ENCODE measurements around the gene ULK1.

ULK1 gene

DNA sequence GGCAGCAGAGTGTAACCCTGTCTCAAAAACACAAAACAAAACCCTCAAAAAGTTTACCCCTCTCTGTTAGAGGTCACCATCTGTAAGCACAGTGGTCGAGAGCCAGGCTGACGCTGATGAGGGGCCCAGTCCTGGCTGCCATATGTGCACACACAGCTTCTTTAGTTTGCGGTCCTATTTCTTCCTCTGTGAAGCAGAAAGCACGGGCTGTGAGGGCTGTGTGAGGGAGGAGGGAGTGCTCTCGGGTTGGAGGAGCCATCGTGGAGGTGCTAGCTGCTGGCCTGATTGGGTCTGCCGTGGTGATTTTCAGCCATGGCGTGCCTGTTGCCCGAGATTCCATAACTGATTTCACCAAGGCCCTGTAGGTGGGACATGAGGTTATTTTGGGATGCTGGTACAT, 3.5 kb downstream of the ULK1 start:
- no peaks in the 10 kb centered on the region for H4K20me1 ChIP-seq (ENCODE audit: insufficient read depth, low read length)
- H3K9ac ChIP-seq (ENCODE audit: low read length) = no peak overlapping the region
- H3K36me3 ChIP-seq (ENCODE audit: insufficient read depth, low read length) = no peaks in the 10 kb centered on the region; the same call in 1 of the 2 replicates
- no peaks in the 10 kb centered on the region for H3K27me3 ChIP-seq (ENCODE audit: insufficient read depth, low read length)
- H3K4me1 ChIP-seq (ENCODE audit: insufficient read depth, low read length, severe bottlenecking) = peaks cover 16% of the 10 kb centered on the region
- no peaks in the 10 kb centered on the region for H3K9me2 ChIP-seq (ENCODE audit: low read depth, low read length)
- no peak for TF ChIP-seq EZH2 (IDR thresholded peaks at IDR 0.05; ENCODE audit: borderline replicate concordance, low read length)
- TF ChIP-seq, protein P1, sequence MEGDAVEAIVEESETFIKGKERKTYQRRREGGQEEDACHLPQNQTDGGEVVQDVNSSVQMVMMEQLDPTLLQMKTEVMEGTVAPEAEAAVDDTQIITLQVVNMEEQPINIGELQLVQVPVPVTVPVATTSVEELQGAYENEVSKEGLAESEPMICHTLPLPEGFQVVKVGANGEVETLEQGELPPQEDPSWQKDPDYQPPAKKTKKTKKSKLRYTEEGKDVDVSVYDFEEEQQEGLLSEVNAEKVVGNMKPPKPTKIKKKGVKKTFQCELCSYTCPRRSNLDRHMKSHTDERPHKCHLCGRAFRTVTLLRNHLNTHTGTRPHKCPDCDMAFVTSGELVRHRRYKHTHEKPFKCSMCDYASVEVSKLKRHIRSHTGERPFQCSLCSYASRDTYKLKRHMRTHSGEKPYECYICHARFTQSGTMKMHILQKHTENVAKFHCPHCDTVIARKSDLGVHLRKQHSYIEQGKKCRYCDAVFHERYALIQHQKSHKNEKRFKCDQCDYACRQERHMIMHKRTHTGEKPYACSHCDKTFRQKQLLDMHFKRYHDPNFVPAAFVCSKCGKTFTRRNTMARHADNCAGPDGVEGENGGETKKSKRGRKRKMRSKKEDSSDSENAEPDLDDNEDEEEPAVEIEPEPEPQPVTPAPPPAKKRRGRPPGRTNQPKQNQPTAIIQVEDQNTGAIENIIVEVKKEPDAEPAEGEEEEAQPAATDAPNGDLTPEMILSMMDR (IDR thresholded peaks at IDR 0.05; ENCODE audit: low read length) = no peak
- no peaks in the 10 kb centered on the region for H3F3A ChIP-seq (ENCODE audit: insufficient read depth, low read length)
- no peak overlapping the region for H2AFZ ChIP-seq (ENCODE audit: low read length)
- H3K27ac ChIP-seq (ENCODE audit: low read depth, low read length, poor library complexity, severe bottlenecking) = no peak overlapping the region
- H3K79me2 ChIP-seq (ENCODE audit: insufficient read depth, low read length) = no peaks in the 10 kb centered on the region
- no peaks in the 10 kb centered on the region for H3K9me3 ChIP-seq (ENCODE audit: low read length)
- no peak overlapping the region for H3K4me2 ChIP-seq (ENCODE audit: low read length)
- H3K4me3 ChIP-seq (ENCODE audit: low read depth, low read length, poor library complexity, severe bottlenecking) = no peak overlapping the region

DNA sequence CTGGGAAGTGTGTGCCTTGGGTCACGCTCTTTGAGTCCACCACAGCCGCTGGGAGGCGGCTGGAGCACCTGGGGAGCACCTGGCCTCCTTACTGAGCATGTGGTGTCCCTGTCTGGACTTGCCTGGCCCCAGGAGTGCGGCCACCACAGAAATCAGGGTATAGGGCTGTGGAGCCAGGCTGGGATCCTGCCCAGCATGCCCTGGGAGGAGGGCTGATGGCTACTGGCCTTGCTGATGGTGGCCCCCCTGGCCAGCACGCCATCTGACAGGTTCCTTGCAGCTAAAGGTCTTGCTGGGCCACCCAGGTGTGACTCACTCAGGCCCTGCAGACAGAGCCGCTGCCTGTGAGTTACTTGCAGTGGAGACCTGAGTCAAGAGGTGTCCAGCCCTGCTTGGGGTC, 6.0 kb downstream of the ULK1 start:
- H3K36me3 ChIP-seq (ENCODE audit: insufficient read depth, low read length) = no peaks in the 10 kb centered on the region; the same call in 1 of the 2 replicates
- TF ChIP-seq, protein P1 (IDR thresholded peaks at IDR 0.05; ENCODE audit: low read length) = no peak
- TF ChIP-seq EZH2 (IDR thresholded peaks at IDR 0.05; ENCODE audit: borderline replicate concordance, low read length) = no peak
- H3K27ac ChIP-seq (ENCODE audit: low read depth, low read length, poor library complexity, severe bottlenecking) = no peak overlapping the region
- no peak overlapping the region for H3K4me3 ChIP-seq (ENCODE audit: low read depth, low read length, poor library complexity, severe bottlenecking)
- H3F3A ChIP-seq (ENCODE audit: insufficient read depth, low read length) = no peaks in the 10 kb centered on the region
- H3K9me2 ChIP-seq (ENCODE audit: low read depth, low read length) = no peaks in the 10 kb centered on the region
- H3K79me2 ChIP-seq (ENCODE audit: insufficient read depth, low read length) = no peaks in the 10 kb centered on the region
- H3K9me3 ChIP-seq (ENCODE audit: low read length) = no peaks in the 10 kb centered on the region
- H3K27me3 ChIP-seq (ENCODE audit: insufficient read depth, low read length) = no peaks in the 10 kb centered on the region
- no peak overlapping the region for H2AFZ ChIP-seq (ENCODE audit: low read length)
- no peak overlapping the region for H3K9ac ChIP-seq (ENCODE audit: low read length)
- H3K4me1 ChIP-seq (ENCODE audit: insufficient read depth, low read length, severe bottlenecking) = peaks cover 12% of the 10 kb centered on the region
- H4K20me1 ChIP-seq (ENCODE audit: insufficient read depth, low read length) = no peaks in the 10 kb centered on the region
- no peak overlapping the region for H3K4me2 ChIP-seq (ENCODE audit: low read length)

DNA sequence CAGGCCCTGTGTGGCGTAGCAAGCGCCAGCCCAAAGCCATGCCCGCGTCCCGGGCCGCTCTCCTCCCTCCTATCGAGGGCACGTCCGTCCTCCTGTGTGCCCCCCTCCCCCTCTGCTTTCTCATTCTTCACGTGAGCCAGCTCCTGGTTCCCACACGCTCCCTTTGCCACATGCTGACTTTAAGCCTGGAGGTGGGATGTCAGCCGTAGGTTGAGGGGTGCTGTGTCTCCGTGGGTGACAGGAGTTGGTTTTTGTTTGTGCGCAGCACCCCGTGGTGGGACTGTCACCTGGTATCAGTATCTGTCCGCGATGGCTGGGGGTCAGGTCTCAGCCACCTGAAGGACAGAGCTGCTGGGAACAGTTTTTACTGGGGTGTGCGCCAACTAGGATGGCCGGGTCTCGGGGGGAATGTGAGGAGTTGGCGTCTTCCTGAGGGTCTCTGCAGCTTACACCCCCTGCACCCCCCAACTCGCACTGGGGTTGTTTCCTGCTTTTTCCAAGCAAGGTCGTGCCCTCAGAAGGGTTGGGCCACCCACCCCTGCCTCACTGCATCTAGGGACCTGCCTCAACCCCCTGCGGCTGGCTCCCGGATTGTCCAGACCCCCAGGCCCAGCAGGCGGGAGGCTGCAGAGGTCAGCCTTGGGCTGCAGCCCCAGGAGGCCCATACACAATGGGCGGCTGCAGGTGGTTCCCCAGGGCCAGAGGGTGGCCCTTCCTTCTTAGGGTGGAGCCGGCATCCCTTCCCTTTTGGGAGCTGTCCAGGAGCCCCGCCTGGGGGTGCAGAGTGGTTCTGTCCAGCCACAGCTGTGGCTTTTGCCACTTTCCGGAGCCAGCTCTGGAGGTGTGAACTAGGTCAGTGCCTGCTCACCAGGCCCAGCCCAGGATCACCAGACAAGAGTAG, 7.3 kb downstream of the ULK1 start:
- Histone ChIP-seq H3K4me2 (ENCODE audit: low read length) (no peak overlapping the region), H3K79me2 (ENCODE audit: insufficient read depth, low read length) (no peaks in the 10 kb centered on the region), H3F3A (ENCODE audit: insufficient read depth, low read length) (no peaks in the 10 kb centered on the region), H3K9me3 (ENCODE audit: low read length) (no peaks in the 10 kb centered on the region), H4K20me1 (ENCODE audit: insufficient read depth, low read length) (no peaks in the 10 kb centered on the region), H3K9me2 (ENCODE audit: low read depth, low read length) (no peaks in the 10 kb centered on the region), H3K9ac (ENCODE audit: low read length) (no peak overlapping the region), H3K36me3 (ENCODE audit: insufficient read depth, low read length) (no peaks in the 10 kb centered on the region; the same call in 1 of the 2 replicates), H3K27ac (ENCODE audit: low read depth, low read length, poor library complexity, severe bottlenecking) (no peak overlapping the region), H3K4me3 (ENCODE audit: low read depth, low read length, poor library complexity, severe bottlenecking) (no peak overlapping the region), H3K4me1 (ENCODE audit: insufficient read depth, low read length, severe bottlenecking) (no peaks in the 10 kb centered on the region), H3K27me3 (ENCODE audit: insufficient read depth, low read length) (no peaks in the 10 kb centered on the region), H2AFZ (ENCODE audit: low read length) (no peak overlapping the region)
- TF ChIP-seq, protein P1 (IDR thresholded peaks at IDR 0.05; ENCODE audit: low read length) = no peak
- TF ChIP-seq EZH2 (IDR thresholded peaks at IDR 0.05; ENCODE audit: borderline replicate concordance, low read length) = no peak
